ENCODE measurements around the gene RIN2.

The RIN2 gene

GRCh38 chr20:19758133-19758500 is at the start of gene RIN2:
RIN2 (plus strand) TSS chr20:19758258; CDS start chr20:19889602, 131,344 bp downstream.
- Mint-ChIP-seq H3K4me1 (peaks cover 34% of the 10 kb centered on the region), H3K9me3 (no peaks in the 10 kb centered on the region), H3K36me3 (no peaks in the 10 kb centered on the region), H3K27me3 (peaks cover 61% of the 10 kb centered on the region), H3K4me3 (peak within 1 kb of the TSS; percentile 81), H3K27ac (peak within 1 kb of the TSS; percentile 81)
- ATAC-seq = peak; percentile 75

GRCh38 chr20:19709635-19710335 is 48.3 kb upstream of the RIN2 start:
- ATAC-seq = no peak
- no peak overlapping the region for H3K4me3 Mint-ChIP-seq
- H3K9me3 Mint-ChIP-seq = no peaks in the 10 kb centered on the region
- no peaks in the 10 kb centered on the region for H3K36me3 Mint-ChIP-seq
- H3K27ac Mint-ChIP-seq = no peak overlapping the region
- no peaks in the 10 kb centered on the region for H3K27me3 Mint-ChIP-seq
- peaks cover 11% of the 10 kb centered on the region for H3K4me1 Mint-ChIP-seq

GRCh38 chr20:19710336-19711120 is 47.5 kb upstream of the RIN2 start:
- Mint-ChIP-seq H3K27me3 (no peaks in the 10 kb centered on the region), H3K4me3 (no peak overlapping the region), H3K9me3 (peaks cover under 1% of the 10 kb centered on the region), H3K27ac (no peak overlapping the region), H3K4me1 (peaks cover 11% of the 10 kb centered on the region), H3K36me3 (no peaks in the 10 kb centered on the region)
- ATAC-seq = no peak

- Mint-ChIP-seq H3K27me3 (no peaks in the 10 kb centered on the region), H3K4me1 (peaks cover 11% of the 10 kb centered on the region), H3K4me3 (no peak overlapping the region), H3K36me3 (no peaks in the 10 kb centered on the region), H3K9me3 (peaks cover 3% of the 10 kb centered on the region), H3K27ac (no peak overlapping the region)
- ATAC-seq = no peak
Measured at GRCh38 chr20:19711126-19711525, 46.9 kb upstream of the RIN2 start.

GRCh38 chr20:19712721-19713260 is 45.3 kb upstream of the RIN2 start:
- H3K9me3 Mint-ChIP-seq = peaks cover 6% of the 10 kb centered on the region
- ATAC-seq = no peak
- H3K4me1 Mint-ChIP-seq = peaks cover 11% of the 10 kb centered on the region
- H3K4me3 Mint-ChIP-seq = no peak overlapping the region
- no peaks in the 10 kb centered on the region for H3K27me3 Mint-ChIP-seq
- H3K27ac Mint-ChIP-seq = no peak overlapping the region
- H3K36me3 Mint-ChIP-seq = no peaks in the 10 kb centered on the region

- Mint-ChIP-seq H3K36me3 (no peaks in the 10 kb centered on the region), H3K27ac (peak overlapping the region; percentile 22), H3K9me3 (peaks cover 6% of the 10 kb centered on the region), H3K27me3 (peaks cover 7% of the 10 kb centered on the region), H3K4me3 (no peak overlapping the region), H3K4me1 (peaks cover 2% of the 10 kb centered on the region)
- ATAC-seq = no peak
Measured at GRCh38 chr20:19713822-19714578, 44.1 kb upstream of the RIN2 start.

- Mint-ChIP-seq H3K27ac (no peak overlapping the region), H3K36me3 (no peaks in the 10 kb centered on the region), H3K4me3 (no peak overlapping the region), H3K4me1 (no peaks in the 10 kb centered on the region), H3K9me3 (peaks cover 6% of the 10 kb centered on the region), H3K27me3 (peaks cover 12% of the 10 kb centered on the region)
- no peak for ATAC-seq
Measured at GRCh38 chr20:19714579-19714840, 43.5 kb upstream of the RIN2 start.

- ATAC-seq = no peak
- Mint-ChIP-seq H3K9me3 (peaks cover 6% of the 10 kb centered on the region), H3K27me3 (peaks cover 12% of the 10 kb centered on the region), H3K4me1 (no peaks in the 10 kb centered on the region), H3K36me3 (no peaks in the 10 kb centered on the region), H3K4me3 (no peak overlapping the region), H3K27ac (no peak overlapping the region)
Measured at GRCh38 chr20:19715986-19716385, 42.1 kb upstream of the RIN2 start.

GRCh38 chr20:19718880-19719279 is 39.2 kb upstream of the RIN2 start:
- H3K4me3 Mint-ChIP-seq = no peak overlapping the region
- H3K27me3 Mint-ChIP-seq = peaks cover 12% of the 10 kb centered on the region
- ATAC-seq = no peak
- H3K4me1 Mint-ChIP-seq = no peaks in the 10 kb centered on the region
- no peak overlapping the region for H3K27ac Mint-ChIP-seq
- no peaks in the 10 kb centered on the region for H3K36me3 Mint-ChIP-seq
- peaks cover 6% of the 10 kb centered on the region for H3K9me3 Mint-ChIP-seq

GRCh38 chr20:19720991-19721390 is 37.1 kb upstream of the RIN2 start:
- Mint-ChIP-seq H3K27me3 (peaks cover 12% of the 10 kb centered on the region), H3K27ac (no peak overlapping the region), H3K9me3 (peaks cover 2% of the 10 kb centered on the region), H3K4me1 (peaks cover 10% of the 10 kb centered on the region), H3K36me3 (no peaks in the 10 kb centered on the region), H3K4me3 (no peak overlapping the region)
- ATAC-seq = peak; percentile 34

GRCh38 chr20:19723051-19723450 is 35.0 kb upstream of the RIN2 start:
- no peak for ATAC-seq
- H3K27me3 Mint-ChIP-seq = peaks cover 12% of the 10 kb centered on the region
- H3K4me3 Mint-ChIP-seq = no peak overlapping the region
- H3K9me3 Mint-ChIP-seq = no peaks in the 10 kb centered on the region
- no peak overlapping the region for H3K27ac Mint-ChIP-seq
- H3K4me1 Mint-ChIP-seq = peaks cover 31% of the 10 kb centered on the region
- no peaks in the 10 kb centered on the region for H3K36me3 Mint-ChIP-seq

GRCh38 chr20:19723813-19724430 is 34.1 kb upstream of the RIN2 start:
- H3K4me1 Mint-ChIP-seq = peaks cover 34% of the 10 kb centered on the region
- H3K9me3 Mint-ChIP-seq = no peaks in the 10 kb centered on the region
- H3K27ac Mint-ChIP-seq = no peak overlapping the region
- no peaks in the 10 kb centered on the region for H3K36me3 Mint-ChIP-seq
- ATAC-seq = no peak
- peaks cover 6% of the 10 kb centered on the region for H3K27me3 Mint-ChIP-seq
- H3K4me3 Mint-ChIP-seq = no peak overlapping the region

- Mint-ChIP-seq H3K9me3 (no peaks in the 10 kb centered on the region), H3K36me3 (no peaks in the 10 kb centered on the region), H3K4me1 (peaks cover 34% of the 10 kb centered on the region), H3K4me3 (no peak overlapping the region), H3K27me3 (no peaks in the 10 kb centered on the region), H3K27ac (no peak overlapping the region)
- ATAC-seq = no peak
Measured at GRCh38 chr20:19725373-19725772, 32.7 kb upstream of the RIN2 start.

- Mint-ChIP-seq H3K4me1 (peaks cover 34% of the 10 kb centered on the region), H3K9me3 (no peaks in the 10 kb centered on the region), H3K4me3 (no peak overlapping the region), H3K36me3 (no peaks in the 10 kb centered on the region), H3K27me3 (no peaks in the 10 kb centered on the region), H3K27ac (no peak overlapping the region)
- no peak for ATAC-seq
Measured at GRCh38 chr20:19725814-19726525, 32.1 kb upstream of the RIN2 start.
